ACHN (cell line): Measurements from ENCODE around the gene KPNB1.

Experiments
- DNase-seq: peaks from one replicate; pipeline ENCODE4 v3.0.0-alpha.2; 2015
- in situ Hi-C: cut with HindIII; loops from 2 replicates; pipeline ENCODE4 v1.10.0; 2017; ENCODE audit warnings: low sequenced_read_pairs, low pct_ligation_motif_present, low pct_unique_long_range_greater_than_20kb

The KPNB1 gene

GRCh38 chr17:47704736-47705135 lies 55.0 kb downstream of the KPNB1 start:
- peak; percentile 33 for DNase-seq
- in situ Hi-C loops = no loop called here

- in situ Hi-C loops = no loop called here
- DNase-seq = no peak
These were observed 56.1 kb downstream of the KPNB1 start for GRCh38 chr17:47705536-47706530.

- DNase-seq = no peak
- in situ Hi-C loops = no loop called here
These were observed 57.5 kb downstream of the KPNB1 start for GRCh38 chr17:47707056-47707804.

- in situ Hi-C loops = no loop called here
- DNase-seq = no peak
These were observed 58.2 kb downstream of the KPNB1 start for GRCh38 chr17:47707884-47708283.

- in situ Hi-C loops = no loop called here
- DNase-seq = no peak
These were observed 58.7 kb downstream of the KPNB1 start for GRCh38 chr17:47708312-47708863.

- no peak for DNase-seq
- in situ Hi-C loops = no loop called here
These were observed 59.3 kb downstream of the KPNB1 start for GRCh38 chr17:47708864-47709541.

- no peak for DNase-seq
- in situ Hi-C loops = no loop called here
These were observed 59.9 kb downstream of the KPNB1 start for GRCh38 chr17:47709594-47709993.

- in situ Hi-C loops = no loop called here
- no peak for DNase-seq
These were observed 61.8 kb downstream of the KPNB1 start for GRCh38 chr17:47711366-47712099.

GRCh38 chr17:47712330-47713023 lies 62.8 kb downstream of the KPNB1 start:
- DNase-seq = no peak
- in situ Hi-C loops = no loop called here

GRCh38 chr17:47713980-47714700 lies 64.4 kb downstream of the KPNB1 start:
- no peak for DNase-seq
- in situ Hi-C loops = no loop called here

- in situ Hi-C loops = no loop called here
- no peak for DNase-seq
These were observed 65.2 kb downstream of the KPNB1 start for GRCh38 chr17:47714773-47715396.

GRCh38 chr17:47715669-47716325 lies 66.1 kb downstream of the KPNB1 start:
- DNase-seq = no peak
- in situ Hi-C loops = no loop called here

- in situ Hi-C loops = no loop called here
- DNase-seq = no peak
These were observed 66.7 kb downstream of the KPNB1 start for GRCh38 chr17:47716375-47716774.

- in situ Hi-C loops = no loop called here
- DNase-seq = peak; percentile 49
These were observed 67.6 kb downstream of the KPNB1 start for GRCh38 chr17:47717261-47717697.

GRCh38 chr17:47717979-47718621 lies 68.4 kb downstream of the KPNB1 start:
- in situ Hi-C loops = no loop called here
- DNase-seq = peak; percentile 92
